ENCODE measurements around the gene HINFP.

HINFP gene

GRCh38 chr11:119087123-119087522 lies 34.3 kb upstream of the HINFP start:
- Histone ChIP-seq H3K79me2 (ENCODE audit: insufficient read depth, low read length) (peaks cover 44% of the 10 kb centered on the region), H3K4me1 (ENCODE audit: insufficient read depth, low read length) (peaks cover 30% of the 10 kb centered on the region), H4K20me1 (ENCODE audit: insufficient read depth, low read length) (peaks cover 12% of the 10 kb centered on the region; the same call in 1 of the 2 replicates), H3K4me3 (ENCODE audit: low read depth in 1 of 2, low read length in 2 of 2) (no peak overlapping the region), H3K36me3 (ENCODE audit: insufficient read depth, low read length) (peaks cover 23% of the 10 kb centered on the region), H2AFZ (ENCODE audit: low read depth, low read length) (no peak overlapping the region), H3K27me3 (ENCODE audit: insufficient read depth, low read length, poor library complexity) (no peaks in the 10 kb centered on the region), H3K27ac (ENCODE audit: low read length) (no peak overlapping the region), H3K4me2 (ENCODE audit: insufficient read depth, low read length) (no peak overlapping the region), H3K9me3 (ENCODE audit: insufficient read depth, low read length, severe bottlenecking) (no peaks in the 10 kb centered on the region), H3K9ac (ENCODE audit: low read depth, low read length) (0 out of 2 replicates have a peak overlapping the region, but pooled peaks have one; percentile 3)
- TF ChIP-seq EZH2 (IDR thresholded peaks at IDR 0.05; ENCODE audit: borderline replicate concordance, low read depth, low read length, severe bottlenecking) = no peak
- no peak for TF ChIP-seq CTCF (IDR thresholded peaks at IDR 0.05; ENCODE audit: borderline replicate concordance, extremely low read depth, low read length, poor library complexity, severe bottlenecking)
- DNase-seq = no peak
- ATAC-seq (ENCODE audit: insufficient read depth, low read depth) = no peak

- ATAC-seq (ENCODE audit: insufficient read depth, low read depth) = no peak
- peaks cover 51% of the 10 kb centered on the region for H3K79me2 ChIP-seq (ENCODE audit: insufficient read depth, low read length)
- no peak overlapping the region for H3K4me2 ChIP-seq (ENCODE audit: insufficient read depth, low read length)
- no peaks in the 10 kb centered on the region for H3K27me3 ChIP-seq (ENCODE audit: insufficient read depth, low read length, poor library complexity)
- peaks cover 37% of the 10 kb centered on the region for H3K4me1 ChIP-seq (ENCODE audit: insufficient read depth, low read length)
- peaks cover 24% of the 10 kb centered on the region for H3K36me3 ChIP-seq (ENCODE audit: insufficient read depth, low read length)
- H3K4me3 ChIP-seq (ENCODE audit: low read depth in 1 of 2, low read length in 2 of 2) = no peak overlapping the region
- H4K20me1 ChIP-seq (ENCODE audit: insufficient read depth, low read length) = peaks cover 18% of the 10 kb centered on the region
- 0 out of 2 replicates have a peak overlapping the region, but pooled peaks have one; percentile 3 for H3K9ac ChIP-seq (ENCODE audit: low read depth, low read length)
- TF ChIP-seq CTCF (IDR thresholded peaks at IDR 0.05; ENCODE audit: borderline replicate concordance, extremely low read depth, low read length, poor library complexity, severe bottlenecking) = no peak
- TF ChIP-seq EZH2 (IDR thresholded peaks at IDR 0.05; ENCODE audit: borderline replicate concordance, low read depth, low read length, severe bottlenecking) = no peak
- DNase-seq = no peak
- H3K27ac ChIP-seq (ENCODE audit: low read length) = no peak overlapping the region
- no peak overlapping the region for H2AFZ ChIP-seq (ENCODE audit: low read depth, low read length)
- no peaks in the 10 kb centered on the region for H3K9me3 ChIP-seq (ENCODE audit: insufficient read depth, low read length, severe bottlenecking)
These were observed 33.6 kb upstream of the HINFP start for GRCh38 chr11:119087747-119088241.

DNA sequence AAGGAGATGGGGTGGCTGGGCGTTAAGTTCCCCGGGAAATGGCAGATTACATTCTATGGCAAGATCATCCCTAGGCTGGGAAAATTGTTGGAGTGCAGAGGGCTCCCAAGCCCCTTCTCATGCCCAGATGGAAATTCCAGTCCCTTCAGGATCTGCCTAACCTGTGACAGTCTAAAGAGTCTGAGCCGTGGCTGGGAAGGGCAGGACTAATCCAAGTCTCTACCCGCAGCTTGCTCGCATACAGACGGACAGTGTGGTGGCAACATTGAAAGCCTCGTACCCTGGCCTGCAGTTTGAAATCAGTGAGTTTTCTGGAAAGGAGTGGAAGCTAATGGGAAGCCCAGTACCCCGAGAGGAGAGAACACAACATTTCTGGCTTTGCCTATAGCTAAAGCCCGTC lies 33.0 kb upstream of the HINFP start:
- Histone ChIP-seq H3K9me3 (ENCODE audit: insufficient read depth, low read length, severe bottlenecking) (no peaks in the 10 kb centered on the region), H3K4me2 (ENCODE audit: insufficient read depth, low read length) (no peak overlapping the region), H3K36me3 (ENCODE audit: insufficient read depth, low read length) (peaks cover 30% of the 10 kb centered on the region), H3K4me1 (ENCODE audit: insufficient read depth, low read length) (peaks cover 43% of the 10 kb centered on the region), H3K4me3 (ENCODE audit: low read depth in 1 of 2, low read length in 2 of 2) (no peak overlapping the region), H2AFZ (ENCODE audit: low read depth, low read length) (no peak overlapping the region), H3K27ac (ENCODE audit: low read length) (no peak overlapping the region), H4K20me1 (ENCODE audit: insufficient read depth, low read length) (peaks cover 25% of the 10 kb centered on the region), H3K27me3 (ENCODE audit: insufficient read depth, low read length, poor library complexity) (no peaks in the 10 kb centered on the region), H3K9ac (ENCODE audit: low read depth, low read length) (no peak overlapping the region), H3K79me2 (ENCODE audit: insufficient read depth, low read length) (peaks cover 57% of the 10 kb centered on the region)
- ATAC-seq (ENCODE audit: insufficient read depth, low read depth) = no peak
- no peak for DNase-seq
- TF ChIP-seq CTCF (IDR thresholded peaks at IDR 0.05; ENCODE audit: borderline replicate concordance, extremely low read depth, low read length, poor library complexity, severe bottlenecking) = no peak
- no peak for TF ChIP-seq EZH2 (IDR thresholded peaks at IDR 0.05; ENCODE audit: borderline replicate concordance, low read depth, low read length, severe bottlenecking)

Measured in DND-41 (cell line).